Fibroblast of villous mesenchyme (primary cell): ENCODE results near the gene SYDE2. TPM values are rescaled to one million over a fixed set of nuclear protein-coding genes. Genes with fewer than 3 reads are reported as not detected.
"Not testable (repeated sequence)": the region's sequence is repeated elsewhere in the genome, so short reads cannot be mapped to it uniquely, and the experiment has no call there.

Source experiments
- DNase-seq: peaks from one replicate; pipeline ENCODE4 v3.0.0-alpha.2; 2010; ENCODE audit warnings: low read depth
- H3K4me3 ChIP-seq: 2 replicates; pipeline ENCODE4 v1.5.1; 2011; ENCODE audit warnings: low read depth, mild to moderate bottlenecking, low read length
- CTCF ChIP-seq: IDR thresholded peaks from 2 replicates; pipeline ENCODE4 v1.5.1; 2012; ENCODE audit warnings: low read depth, mild to moderate bottlenecking, low read length; ENCODE audit not compliant: insufficient read depth
- total RNA-seq: library from RNA; depleted of rRNA; stranded (reverse); fragments of >200 nt; gene quantifications from 2 replicates; pipeline ENCODE4 v1.2.3, GENCODE V29; 2012

The SYDE2 gene
- total RNA-seq, 1 donor: 27.6 TPM

GRCh38 chr1:85188530-85188929, 12.3 kb downstream of the SYDE2 start:
- no peak for TF ChIP-seq CTCF
- no peak for DNase-seq

GRCh38 chr1:85187021-85187420, 13.8 kb downstream of the SYDE2 start:
- DNase-seq, H3K4me3 ChIP-seq: not testable (repeated sequence)

More at GRCh38 chr1:85188530-85188929, 12.3 kb downstream of the SYDE2 start:
- no peak overlapping the region for H3K4me3 ChIP-seq

GRCh38 chr1:85184245-85184644, 16.6 kb downstream of the SYDE2 start:
- no peak overlapping the region for H3K4me3 ChIP-seq
- no peak for DNase-seq
- TF ChIP-seq CTCF: no peak

GRCh38 chr1:85182700-85183099, 18.1 kb downstream of the SYDE2 start:
- TF ChIP-seq CTCF: no peak
- no peak overlapping the region for H3K4me3 ChIP-seq
- no peak for DNase-seq

GRCh38 chr1:85180869-85181268, 19.9 kb downstream of the SYDE2 start:
- no peak for TF ChIP-seq CTCF
- DNase-seq: no peak
- no peak overlapping the region for H3K4me3 ChIP-seq

GRCh38 chr1:85179522-85179921, 21.3 kb downstream of the SYDE2 start:
- DNase-seq: no peak
- no peak for TF ChIP-seq CTCF

GRCh38 chr1:85178396-85178795, 22.4 kb downstream of the SYDE2 start:
- no peak overlapping the region for H3K4me3 ChIP-seq
- no peak for TF ChIP-seq CTCF
- no peak for DNase-seq

More at GRCh38 chr1:85179522-85179921, 21.3 kb downstream of the SYDE2 start:
- no peak overlapping the region for H3K4me3 ChIP-seq

- no peak for TF ChIP-seq CTCF
- DNase-seq: no peak
- no peak overlapping the region for H3K4me3 ChIP-seq
These were observed 26.3 kb downstream of the SYDE2 start for GRCh38 chr1:85174503-85174902.
